Stimulated activated CD8-positive, alpha-beta memory T cell treated with anti-CD3 and anti-CD28 coated beads, Interleukin-15, amount 100 ng/mL, for 48 hours (primary cell): Measurements from ENCODE around the gene ZNF345.
A peak's percentile ranks its signal among the peaks of the same experiment; 100 is the strongest.

ENCODE experiments used
- DNase-seq, 2 donors: peaks; one replicate each; pipeline ENCODE4 v3.0.0-alpha.2; 2020; ENCODE audit warnings: low read depth in 2 of 2

The ZNF345 gene

GRCh38 chr19:36850559-36851442 lies at the start of gene ZNF345:
Gene ZNF345 (plus strand): TSS chr19:36850876. CDS start chr19:36876831, 25,955 bp downstream.
- DNase-seq = peak; percentile 70 to 77

GRCh38 chr19:36805364-36805763 lies 45.3 kb upstream of the ZNF345 start:
- no peak for DNase-seq

- no peak for DNase-seq
Observed at GRCh38 chr19:36807029-36807428, 43.6 kb upstream of the ZNF345 start.

GRCh38 chr19:36819130-36819630 lies 31.5 kb upstream of the ZNF345 start:
- DNase-seq = no peak

GRCh38 chr19:36821758-36822157 lies 28.9 kb upstream of the ZNF345 start:
- DNase-seq = no peak

- DNase-seq = no peak
Observed at GRCh38 chr19:36833430-36833829, 17.2 kb upstream of the ZNF345 start.

GRCh38 chr19:36837176-36837905 lies 13.3 kb upstream of the ZNF345 start:
- no peak for DNase-seq

GRCh38 chr19:36837906-36838783 lies 12.5 kb upstream of the ZNF345 start, which contains the start of gene ZNF790:
Gene ZNF790 (minus strand): TSS chr19:36838387. CDS start chr19:36825619, 12,768 bp downstream.
- DNase-seq = peak; percentile 71 to 74

GRCh38 chr19:36838784-36839324 lies 11.8 kb upstream of the ZNF345 start:
- no peak for DNase-seq

GRCh38 chr19:36847968-36848367 lies 2.7 kb upstream of the ZNF345 start:
- no peak for DNase-seq

- peak; percentile 81 to 82 for DNase-seq
Observed at GRCh38 chr19:36849701-36850558, 746 bp upstream of the ZNF345 start.

GRCh38 chr19:36851898-36852297 lies 1.2 kb downstream of the ZNF345 start:
- DNase-seq = no peak

- DNase-seq = no peak
Observed at GRCh38 chr19:36876993-36877938, 26.6 kb downstream of the ZNF345 start.

- DNase-seq = no peak
Observed at GRCh38 chr19:36891768-36892357, 41.2 kb downstream of the ZNF345 start.

- DNase-seq = no peak
Observed at GRCh38 chr19:36894849-36895383, 44.2 kb downstream of the ZNF345 start.

GRCh38 chr19:36898422-36898821 lies 47.7 kb downstream of the ZNF345 start:
- DNase-seq = no peak

GRCh38 chr19:36915992-36916830 lies 65.5 kb downstream of the ZNF345 start, which contains the start of the genes ZNF568 and ZNF829:
Gene ZNF568 (plus strand): TSS chr19:36916332. CDS start chr19:36922771, 6,439 bp downstream.
Gene ZNF829 (minus strand): TSS chr19:36916291. CDS start chr19:36915167, 1,124 bp downstream.
- peak; percentile 80 to 88 for DNase-seq
